ENCODE measurements around the gene TCP1.
A peak's percentile ranks its signal among the peaks of the same experiment; 100 is the strongest.
"Not testable (repeated sequence)": the region's sequence is repeated elsewhere in the genome, so short reads cannot be mapped to it uniquely, and the experiment has no call there.

The TCP1 gene

GRCh38 chr6:159789377-159790148 is at the start of gene TCP1:
TCP1 (minus strand) TSS chr6:159789602; CDS start chr6:159789468, 134 bp downstream.
- FAIRE-seq (peak; percentile 99), DNase-seq (ENCODE audit: insufficient read length, low spot score) (peak; percentile 81)

GRCh38 chr6:159838020-159838744 is 48.8 kb upstream of the TCP1 start:
- DNase-seq (ENCODE audit: insufficient read length, low spot score) (no peak), FAIRE-seq (no peak)

- DNase-seq (ENCODE audit: insufficient read length, low spot score) (no peak), FAIRE-seq (no peak)
Measured at GRCh38 chr6:159837511-159837910, 48.1 kb upstream of the TCP1 start.

- no peak for FAIRE-seq
- DNase-seq (ENCODE audit: insufficient read length, low spot score): no peak
Measured at GRCh38 chr6:159836718-159837490, 47.5 kb upstream of the TCP1 start.

GRCh38 chr6:159833997-159834603 is 44.7 kb upstream of the TCP1 start:
- no peak for FAIRE-seq
- no peak for DNase-seq (ENCODE audit: insufficient read length, low spot score)

- no peak for FAIRE-seq
- no peak for DNase-seq (ENCODE audit: insufficient read length, low spot score)
Measured at GRCh38 chr6:159833556-159833955, 44.2 kb upstream of the TCP1 start.

GRCh38 chr6:159832946-159833345 is 43.5 kb upstream of the TCP1 start:
- FAIRE-seq (no peak), DNase-seq (ENCODE audit: insufficient read length, low spot score) (no peak)

GRCh38 chr6:159831373-159831679 is 41.9 kb upstream of the TCP1 start:
- FAIRE-seq (no peak), DNase-seq (ENCODE audit: insufficient read length, low spot score) (no peak)

- FAIRE-seq: no peak
- no peak for DNase-seq (ENCODE audit: insufficient read length, low spot score)
Measured at GRCh38 chr6:159830501-159831372, 41.3 kb upstream of the TCP1 start.

- DNase-seq (ENCODE audit: insufficient read length, low spot score): no peak
Measured at GRCh38 chr6:159829526-159829925, 40.1 kb upstream of the TCP1 start.

GRCh38 chr6:159828074-159828473 is 38.7 kb upstream of the TCP1 start:
- FAIRE-seq: no peak
- DNase-seq (ENCODE audit: insufficient read length, low spot score): no peak

More at GRCh38 chr6:159829526-159829925, 40.1 kb upstream of the TCP1 start:
- FAIRE-seq: no peak

GRCh38 chr6:159826968-159827647 is 37.7 kb upstream of the TCP1 start:
- FAIRE-seq: no peak
- no peak for DNase-seq (ENCODE audit: insufficient read length, low spot score)

- DNase-seq (ENCODE audit: insufficient read length, low spot score) (no peak), FAIRE-seq (no peak)
Measured at GRCh38 chr6:159826004-159826403, 36.6 kb upstream of the TCP1 start.

- FAIRE-seq; DNase-seq (ENCODE audit: insufficient read length, low spot score): not testable (repeated sequence)
Measured at GRCh38 chr6:159824690-159825089, 35.3 kb upstream of the TCP1 start.

- DNase-seq (ENCODE audit: insufficient read length, low spot score): no peak
- FAIRE-seq: no peak
Measured at GRCh38 chr6:159823953-159824352, 34.6 kb upstream of the TCP1 start.

- FAIRE-seq (no peak), DNase-seq (ENCODE audit: insufficient read length, low spot score) (no peak)
Measured at GRCh38 chr6:159821726-159822125, 32.3 kb upstream of the TCP1 start.

GRCh38 chr6:159821122-159821521 is 31.7 kb upstream of the TCP1 start:
- no peak for FAIRE-seq
- no peak for DNase-seq (ENCODE audit: insufficient read length, low spot score)

GRCh38 chr6:159819932-159820640 is 30.7 kb upstream of the TCP1 start:
- DNase-seq (ENCODE audit: insufficient read length, low spot score): no peak
- no peak for FAIRE-seq

GRCh38 chr6:159819098-159819497 is 29.7 kb upstream of the TCP1 start:
- DNase-seq (ENCODE audit: insufficient read length, low spot score): no peak
- no peak for FAIRE-seq
